Peyer's patch (tissue), 4 donors: ENCODE measurements around the gene BNIP3. TPM values are rescaled to one million over a fixed set of nuclear protein-coding genes. Genes with fewer than 3 reads are reported as not detected.
"Not testable (repeated sequence)": the region's sequence is repeated elsewhere in the genome, so short reads cannot be mapped to it uniquely, and the experiment has no call there.

Source experiments
- DNase-seq, 3 donors: peaks; one replicate each; pipeline ENCODE4 v3.0.0-alpha.2; 2017 to 2019
- H3K27ac ChIP-seq, 4 donors: fragments of 200-600 bp; sonication (generic); one replicate each; pipeline ENCODE4 v1.5.1; 2016 to 2019
- H3K27me3 ChIP-seq, 2 donors: fragments of 200-600 bp; sonication (generic); one replicate each; pipeline ENCODE4 v1.5.1; 2019
- H3K36me3 ChIP-seq, 3 donors: fragments of 200-600 bp; sonication (generic); one replicate each; pipeline ENCODE4 v1.5.1; 2016 to 2019
- H3K4me1 ChIP-seq, 4 donors: fragments of 200-600 bp; sonication (generic); one replicate each; pipeline ENCODE4 v1.5.1; 2016 to 2019
- H3K4me3 ChIP-seq, 4 donors: fragments of 200-600 bp; sonication (generic); 1 replicate in 3 of 4; 2 replicates in 1 of 4; pipeline ENCODE4 v1.5.1; 2016 to 2019; ENCODE audit warnings: mild to moderate bottlenecking in 1 of 4
- H3K9me3 ChIP-seq, 4 donors: fragments of 200-600 bp; sonication (generic); one replicate each; pipeline ENCODE4 v1.5.1; 2016 to 2019; ENCODE audit warnings: mild to moderate bottlenecking in 1 of 4
- POLR2A ChIP-seq, 2 donors: fragments of 450-650 bp; IDR thresholded peaks; one replicate each; pipeline ENCODE4 v1.5.1; 2017; ENCODE audit warnings: antibody characterized with exemption in 2 of 2, mild to moderate bottlenecking in 2 of 2, moderate library complexity in 2 of 2
- total RNA-seq, 4 donors: library from RNA; depleted of rRNA; stranded (reverse); fragments of >200 nt; gene quantifications; one replicate each; pipeline ENCODE4 v1.1.0, GENCODE V29; 2016
- TF ChIP-seq, protein P1 (sequence below), 6 experiments: fragments of 450-650 bp in 4 of 6; fragments of 200-600 bp in 2 of 6; sonication (generic) in 1 of 6; IDR thresholded peaks; one replicate each; pipeline ENCODE4 v1.5.1; 2017 to 2019; ENCODE audit warnings: antibody characterized with exemption in 6 of 6, mild to moderate bottlenecking in 3 of 6, moderate library complexity in 1 of 6

BNIP3 gene
- total RNA-seq, 4 donors from 2014 or later, result 26.7 to 58.7 (median 41.1) TPM

DNA sequence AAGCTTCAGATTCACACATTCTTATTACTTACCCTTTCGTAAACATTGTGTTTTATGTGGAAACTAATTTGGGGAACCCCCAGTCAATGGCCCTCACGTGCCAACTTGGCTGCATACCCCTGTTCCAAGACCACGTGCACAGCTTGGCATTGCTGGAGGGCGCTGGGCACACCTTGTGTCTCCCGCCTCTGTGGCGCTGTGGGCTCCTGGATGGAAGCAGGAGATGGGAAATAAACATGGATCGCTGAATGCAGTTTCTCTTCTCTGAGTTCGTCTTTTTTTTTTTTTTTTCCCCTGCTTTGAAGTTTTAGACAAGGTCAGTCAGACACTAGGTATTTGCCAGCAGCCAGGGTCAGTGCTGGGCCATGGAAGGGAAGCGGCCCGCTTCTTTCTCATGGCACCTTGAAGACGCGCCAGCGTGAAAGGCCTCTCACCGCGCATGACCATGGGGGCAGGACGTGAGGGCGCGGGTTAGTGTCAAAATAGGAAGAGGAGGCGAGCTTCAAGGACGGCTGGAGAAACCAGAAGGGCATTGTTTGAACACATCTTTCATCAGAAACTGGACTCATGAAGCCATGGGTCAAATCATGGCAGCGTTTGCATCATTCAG lies 27.3 kb downstream of the BNIP3 start:
- no peak overlapping the region for H3K27ac ChIP-seq
- no peaks in the 10 kb centered on the region for H3K9me3 ChIP-seq
- H3K4me1 ChIP-seq, result no peaks in the 10 kb centered on the region
- peak in 1 of 3 donors; percentile 20 for DNase-seq
- H3K36me3 ChIP-seq, result peaks cover 0 to 68% (median 6%) of the 10 kb centered on the region in 3 donors
- no peak overlapping the region for H3K4me3 ChIP-seq
- TF ChIP-seq POLR2A (IDR thresholded peaks at IDR 0.05), result no peak
- TF ChIP-seq, protein P1, sequence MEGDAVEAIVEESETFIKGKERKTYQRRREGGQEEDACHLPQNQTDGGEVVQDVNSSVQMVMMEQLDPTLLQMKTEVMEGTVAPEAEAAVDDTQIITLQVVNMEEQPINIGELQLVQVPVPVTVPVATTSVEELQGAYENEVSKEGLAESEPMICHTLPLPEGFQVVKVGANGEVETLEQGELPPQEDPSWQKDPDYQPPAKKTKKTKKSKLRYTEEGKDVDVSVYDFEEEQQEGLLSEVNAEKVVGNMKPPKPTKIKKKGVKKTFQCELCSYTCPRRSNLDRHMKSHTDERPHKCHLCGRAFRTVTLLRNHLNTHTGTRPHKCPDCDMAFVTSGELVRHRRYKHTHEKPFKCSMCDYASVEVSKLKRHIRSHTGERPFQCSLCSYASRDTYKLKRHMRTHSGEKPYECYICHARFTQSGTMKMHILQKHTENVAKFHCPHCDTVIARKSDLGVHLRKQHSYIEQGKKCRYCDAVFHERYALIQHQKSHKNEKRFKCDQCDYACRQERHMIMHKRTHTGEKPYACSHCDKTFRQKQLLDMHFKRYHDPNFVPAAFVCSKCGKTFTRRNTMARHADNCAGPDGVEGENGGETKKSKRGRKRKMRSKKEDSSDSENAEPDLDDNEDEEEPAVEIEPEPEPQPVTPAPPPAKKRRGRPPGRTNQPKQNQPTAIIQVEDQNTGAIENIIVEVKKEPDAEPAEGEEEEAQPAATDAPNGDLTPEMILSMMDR (IDR thresholded peaks at IDR 0.05), result no peak
- no peaks in the 10 kb centered on the region for H3K27me3 ChIP-seq

DNA sequence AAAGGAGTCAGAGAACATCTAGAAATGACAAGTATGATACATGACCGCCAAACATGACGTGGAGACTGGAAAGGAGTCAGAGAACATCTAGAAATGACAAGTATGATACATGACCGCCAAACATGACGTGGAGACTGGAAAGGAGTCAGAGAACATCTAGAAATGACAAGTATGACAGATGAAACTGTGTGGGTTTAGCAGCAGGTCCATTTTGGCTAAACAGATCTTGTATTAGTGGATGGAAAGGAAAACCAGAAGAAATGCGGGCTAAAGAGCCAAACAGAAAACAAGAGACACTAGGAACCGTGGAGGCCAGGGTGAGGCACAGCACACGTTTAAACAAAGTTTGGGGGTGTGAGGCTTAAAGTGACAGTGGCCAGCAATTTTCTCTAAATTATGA lies 31.8 kb downstream of the BNIP3 start:
- not testable (repeated sequence) for H3K4me1 ChIP-seq, H3K27me3 ChIP-seq, H3K27ac ChIP-seq, DNase-seq, H3K4me3 ChIP-seq, H3K9me3 ChIP-seq
- peaks cover 0 to 78% (median 0%) of the 10 kb centered on the region in 3 donors for H3K36me3 ChIP-seq

DNA sequence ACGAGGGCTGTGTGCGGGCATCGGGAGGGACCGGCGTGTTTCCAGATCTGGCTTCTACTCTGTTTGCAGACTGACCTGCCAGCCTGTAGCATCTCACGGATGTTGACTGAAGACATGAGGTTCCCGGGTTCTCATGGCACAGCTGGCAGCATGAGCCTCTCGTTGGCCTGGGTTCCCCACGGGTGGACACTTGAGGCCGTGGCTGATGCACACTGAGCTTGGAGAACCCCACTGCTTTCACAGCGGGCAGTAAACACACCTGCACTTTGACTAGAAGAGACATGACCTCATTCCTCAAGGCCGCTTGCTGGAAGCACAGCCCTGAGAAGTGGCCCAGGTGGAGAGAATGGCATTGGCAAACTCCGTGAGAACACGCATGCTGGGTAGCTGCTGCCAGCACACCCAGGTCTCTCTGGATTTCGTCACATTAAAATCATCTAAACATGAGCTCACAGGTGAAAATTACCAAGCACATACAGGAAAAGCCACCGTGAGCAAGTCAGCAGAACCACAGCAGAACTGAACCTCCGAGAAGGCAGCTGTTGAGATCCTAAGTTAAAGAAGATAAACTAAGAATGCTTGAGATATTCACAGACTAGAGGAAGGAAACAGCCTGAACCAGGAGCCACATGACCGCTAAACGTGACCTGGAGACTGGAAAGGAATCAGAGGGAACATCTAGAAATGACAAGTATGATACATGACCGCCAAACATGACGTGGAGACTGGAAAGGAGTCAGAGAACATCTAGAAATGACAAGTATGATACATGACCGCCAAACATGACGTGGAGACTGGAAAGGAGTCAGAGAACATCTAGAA lies 32.5 kb downstream of the BNIP3 start:
- TF ChIP-seq POLR2A (IDR thresholded peaks at IDR 0.05), result no peak
- TF ChIP-seq, protein P1 (IDR thresholded peaks at IDR 0.05), result no peak
- H3K4me3 ChIP-seq, result no peak overlapping the region
- no peaks in the 10 kb centered on the region for H3K27me3 ChIP-seq
- H3K36me3 ChIP-seq, result peaks cover 0 to 78% (median 0%) of the 10 kb centered on the region in 3 donors
- no peaks in the 10 kb centered on the region for H3K9me3 ChIP-seq
- peak in 1 of 3 donors; percentile 32 for DNase-seq
- no peak overlapping the region for H3K27ac ChIP-seq
- H3K4me1 ChIP-seq, result no peaks in the 10 kb centered on the region

GRCh38 chr10:131948501-131948900 lies 33.2 kb downstream of the BNIP3 start:
- Histone ChIP-seq H3K9me3 (no peaks in the 10 kb centered on the region), H3K4me1 (no peaks in the 10 kb centered on the region), H3K27me3 (no peaks in the 10 kb centered on the region), H3K4me3 (no peak overlapping the region), H3K36me3 (peaks cover 0 to 77% (median 0%) of the 10 kb centered on the region in 3 donors), H3K27ac (no peak overlapping the region)
- TF ChIP-seq, protein P1 (IDR thresholded peaks at IDR 0.05), result no peak
- TF ChIP-seq POLR2A (IDR thresholded peaks at IDR 0.05), result no peak
- DNase-seq, result peak in 2 of 3 donors; percentile 19 to 25

DNA sequence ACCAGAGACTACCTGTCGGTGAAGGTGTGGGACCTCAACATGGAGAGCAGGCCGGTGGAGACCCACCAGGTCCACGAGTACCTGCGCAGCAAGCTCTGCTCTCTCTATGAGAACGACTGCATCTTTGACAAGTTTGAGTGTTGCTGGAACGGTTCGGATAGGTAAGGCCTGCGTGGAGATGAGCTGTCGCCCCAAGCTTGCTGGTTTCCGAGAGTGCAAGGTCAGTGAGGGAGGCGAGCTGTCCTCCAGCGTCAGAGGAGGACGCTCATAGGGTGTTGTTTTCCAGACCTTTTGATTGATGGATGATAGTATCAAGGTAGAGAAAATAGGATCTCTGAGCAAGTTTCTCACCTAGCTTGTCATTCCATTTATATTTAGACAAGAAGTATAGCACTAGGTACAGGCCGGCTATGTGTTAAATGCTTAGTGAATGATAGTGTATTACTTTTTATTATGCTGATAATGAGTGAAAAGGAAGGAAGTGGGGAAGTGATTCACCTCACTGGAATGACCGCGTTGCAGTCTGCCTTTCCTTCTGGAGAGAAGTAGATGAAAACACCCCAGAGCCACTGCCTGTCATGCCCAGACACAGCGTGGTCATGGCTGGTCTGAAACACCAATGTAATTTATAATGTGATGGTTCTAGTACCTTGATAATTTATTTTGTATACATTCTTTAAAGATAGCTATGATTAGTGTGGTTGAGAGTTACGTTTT lies 33.9 kb downstream of the BNIP3 start:
- Histone ChIP-seq H3K4me1 (no peaks in the 10 kb centered on the region), H3K27me3 (no peaks in the 10 kb centered on the region), H3K9me3 (no peaks in the 10 kb centered on the region), H3K4me3 (no peak overlapping the region), H3K36me3 (peaks cover 0 to 84% (median 0%) of the 10 kb centered on the region in 3 donors), H3K27ac (no peak overlapping the region)
- DNase-seq, result peak in 1 of 3 donors; percentile 34
- no peak for TF ChIP-seq POLR2A (IDR thresholded peaks at IDR 0.05)
- TF ChIP-seq, protein P1 (IDR thresholded peaks at IDR 0.05), result no peak
